ENCODE results near the gene STMN1.
"Not testable (repeated sequence)": the region's sequence is repeated elsewhere in the genome, so short reads cannot be mapped to it uniquely, and the experiment has no call there.

Gene STMN1

DNA sequence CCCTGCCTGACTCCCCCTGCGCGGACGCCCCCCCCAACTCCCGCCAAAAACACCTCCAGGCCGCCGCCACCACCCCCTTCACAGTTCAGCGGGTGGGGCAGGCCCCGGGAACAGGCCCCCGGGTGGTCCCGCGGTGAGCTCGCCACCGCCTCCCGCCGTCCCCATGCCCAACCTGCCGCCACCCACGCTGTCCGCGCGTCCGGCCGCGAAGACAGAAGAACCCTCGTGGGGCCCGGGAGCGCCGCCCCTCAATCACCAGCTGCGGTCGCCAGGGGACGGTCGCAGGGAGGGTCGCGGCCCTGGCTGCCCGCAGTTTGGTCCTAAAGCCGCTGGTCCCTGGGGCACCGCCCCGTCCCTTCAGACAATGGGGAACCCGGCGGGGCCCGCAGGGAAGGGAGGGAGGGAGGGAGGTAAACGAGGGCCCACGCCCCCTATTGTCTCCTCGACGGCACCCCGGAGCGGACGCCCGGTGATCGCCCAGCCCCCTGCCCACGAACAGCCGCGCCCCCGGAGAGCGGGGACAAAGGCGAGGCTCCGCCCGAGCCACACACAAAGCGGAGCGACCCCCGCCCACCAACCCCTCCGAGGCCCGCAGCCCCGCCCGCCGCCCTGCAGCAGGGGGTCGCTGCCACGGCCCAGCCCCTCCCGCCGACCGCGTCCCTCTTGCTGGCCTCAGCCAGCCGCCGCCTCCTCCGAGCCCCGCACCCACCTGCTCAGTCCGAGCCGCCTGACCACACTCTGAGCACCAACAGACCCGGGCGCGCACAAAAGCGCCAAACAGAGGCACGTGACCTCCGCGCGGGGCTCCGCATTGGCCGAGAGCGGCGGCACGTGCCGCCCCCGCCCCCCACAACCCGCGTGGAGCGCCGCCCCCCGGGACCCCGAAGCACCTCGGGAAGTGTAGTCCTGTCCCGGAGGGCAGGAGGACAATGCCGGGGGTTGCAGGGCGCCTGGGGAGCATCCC is at the start of gene STMN1:
TSS of gene STMN1 (minus strand) at position 740 of the 964 bp plus-strand sequence. CDS start 1,743 bp downstream, outside the sequence.
- peak; percentile 78 to 81 for DNase-seq (ENCODE audit: low read depth in 2 of 2)

DNA sequence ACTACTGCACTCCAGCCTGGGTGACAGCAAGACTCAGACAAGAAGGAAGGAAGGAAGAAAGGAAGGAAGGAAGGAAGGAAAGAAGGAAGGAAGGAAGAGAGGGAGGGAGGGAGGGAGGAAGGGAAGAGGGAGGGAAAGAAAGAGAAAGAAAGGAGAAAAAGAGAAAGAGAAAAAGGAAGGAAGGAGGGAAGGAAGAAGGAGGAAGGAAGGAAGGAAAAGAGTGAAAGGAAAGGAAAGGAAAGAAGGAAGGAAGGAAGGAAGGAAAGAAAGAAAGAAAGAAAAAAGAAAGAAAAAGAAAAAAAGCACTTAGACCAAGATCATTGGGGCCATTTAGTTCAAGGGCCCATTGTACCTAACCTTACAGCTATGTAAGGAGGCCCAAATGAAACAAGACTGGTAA is 49.3 kb upstream of the STMN1 start:
- no peak for DNase-seq (ENCODE audit: low read depth in 2 of 2)

- no peak for DNase-seq (ENCODE audit: low read depth in 2 of 2)
Observed at GRCh38 chr1:25954282-25954938, 48.2 kb upstream of the STMN1 start.

GRCh38 chr1:25952841-25953401 is 46.7 kb upstream of the STMN1 start:
- DNase-seq (ENCODE audit: low read depth in 2 of 2): no peak

GRCh38 chr1:25948641-25949040 is 42.4 kb upstream of the STMN1 start:
- DNase-seq (ENCODE audit: low read depth in 2 of 2): no peak

DNA sequence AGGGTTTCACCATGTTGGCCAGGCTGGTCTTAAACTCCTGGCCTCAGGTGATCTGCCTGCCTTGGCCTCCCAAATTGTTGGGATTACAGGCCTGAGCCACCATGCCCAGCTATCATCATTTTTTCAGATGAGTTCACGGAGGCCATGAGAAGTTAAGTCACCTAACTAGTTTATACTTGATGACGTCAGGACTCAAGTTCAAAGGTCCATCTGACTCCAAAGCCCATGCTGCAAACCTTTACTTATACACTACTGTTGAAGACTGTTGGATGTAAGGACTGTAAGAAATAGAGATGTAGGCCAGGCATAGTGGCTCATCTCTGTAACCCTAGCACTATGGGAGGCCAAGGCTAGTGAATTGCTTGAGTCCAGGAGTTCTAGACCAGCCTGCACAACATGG is 40.8 kb upstream of the STMN1 start:
- DNase-seq (ENCODE audit: low read depth in 2 of 2): no peak

DNA sequence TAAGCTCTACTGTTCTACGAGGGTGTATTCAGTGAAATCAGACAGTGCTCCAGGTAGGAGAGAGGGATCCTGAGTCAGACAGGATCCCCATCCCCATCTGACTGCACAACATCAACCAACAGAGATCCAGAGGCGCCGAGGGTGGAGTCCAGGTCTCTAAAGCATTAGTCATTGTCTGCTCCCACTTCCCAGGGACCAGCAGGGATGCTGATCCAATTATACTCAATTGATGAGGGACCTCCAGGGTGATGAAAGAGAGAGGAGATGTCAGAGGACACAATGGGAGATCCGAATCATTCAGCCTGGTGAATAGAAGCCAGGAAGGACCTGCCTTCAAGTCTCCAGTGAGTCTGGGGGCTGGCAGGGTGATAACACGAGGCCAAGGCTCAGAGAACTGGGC is 39.5 kb upstream of the STMN1 start:
- no peak for DNase-seq (ENCODE audit: low read depth in 2 of 2)

DNA sequence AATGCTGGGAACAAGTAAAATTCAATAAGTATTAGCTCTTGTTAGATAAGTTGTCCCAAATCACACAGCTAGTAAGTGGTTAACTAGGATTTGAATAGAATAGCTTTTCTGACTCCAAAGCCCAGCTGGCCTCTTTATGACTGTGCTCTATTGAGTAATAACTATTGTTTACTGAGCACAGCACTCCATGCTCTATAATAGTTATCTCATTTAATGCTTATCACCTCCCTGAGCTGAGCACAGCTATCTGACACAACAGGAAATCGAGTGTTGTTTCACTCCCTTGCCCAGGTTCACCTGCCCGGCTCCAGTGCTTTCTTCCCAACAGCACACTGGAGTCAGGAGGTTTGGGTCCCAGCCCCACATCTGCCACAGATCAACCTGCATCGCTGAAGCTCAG is 38.8 kb upstream of the STMN1 start:
- DNase-seq (ENCODE audit: low read depth in 2 of 2): no peak

DNA sequence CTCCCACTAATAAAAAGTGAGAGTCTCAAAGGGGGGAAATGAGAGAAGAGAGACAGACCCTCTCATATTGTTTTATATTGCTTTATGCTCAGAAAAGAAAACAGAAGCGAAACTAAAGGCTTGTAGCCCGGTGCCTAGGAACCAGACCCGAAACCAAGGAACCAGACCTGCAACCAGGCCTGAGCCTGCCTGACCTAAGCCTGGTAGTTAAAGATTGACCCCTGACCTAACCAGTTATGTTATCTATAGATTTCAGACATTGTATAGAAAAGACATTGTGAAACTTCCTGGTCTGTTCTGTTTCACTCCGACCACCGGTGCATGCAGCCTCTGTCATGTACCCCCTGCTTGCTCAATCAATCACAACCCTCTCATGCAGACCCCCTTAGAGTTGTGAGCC is 37.3 kb upstream of the STMN1 start:
- DNase-seq (ENCODE audit: low read depth in 2 of 2): not testable (repeated sequence)

DNA sequence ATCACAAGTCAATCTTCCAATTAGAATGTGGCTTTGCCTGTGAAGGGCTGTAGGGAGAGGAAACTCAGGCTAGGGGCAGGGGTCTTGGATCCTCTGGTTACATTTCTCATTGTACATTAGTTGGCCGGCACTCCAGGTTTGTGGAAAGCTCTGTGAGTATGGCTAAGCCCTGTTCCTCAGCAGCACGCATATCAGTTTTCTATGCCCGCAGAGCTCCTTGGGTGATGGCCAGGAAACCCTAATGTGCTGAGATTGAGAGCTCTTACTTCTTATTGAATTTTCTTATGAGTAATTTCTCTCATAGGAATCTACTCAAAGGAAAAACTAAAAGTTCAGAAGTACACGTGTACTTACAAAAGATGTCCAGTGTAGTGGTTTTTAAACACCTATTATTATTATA is 30.7 kb upstream of the STMN1 start:
- no peak for DNase-seq (ENCODE audit: low read depth in 2 of 2)

GRCh38 chr1:25933479-25934365 is 27.5 kb upstream of the STMN1 start:
- DNase-seq (ENCODE audit: low read depth in 2 of 2): no peak

DNA sequence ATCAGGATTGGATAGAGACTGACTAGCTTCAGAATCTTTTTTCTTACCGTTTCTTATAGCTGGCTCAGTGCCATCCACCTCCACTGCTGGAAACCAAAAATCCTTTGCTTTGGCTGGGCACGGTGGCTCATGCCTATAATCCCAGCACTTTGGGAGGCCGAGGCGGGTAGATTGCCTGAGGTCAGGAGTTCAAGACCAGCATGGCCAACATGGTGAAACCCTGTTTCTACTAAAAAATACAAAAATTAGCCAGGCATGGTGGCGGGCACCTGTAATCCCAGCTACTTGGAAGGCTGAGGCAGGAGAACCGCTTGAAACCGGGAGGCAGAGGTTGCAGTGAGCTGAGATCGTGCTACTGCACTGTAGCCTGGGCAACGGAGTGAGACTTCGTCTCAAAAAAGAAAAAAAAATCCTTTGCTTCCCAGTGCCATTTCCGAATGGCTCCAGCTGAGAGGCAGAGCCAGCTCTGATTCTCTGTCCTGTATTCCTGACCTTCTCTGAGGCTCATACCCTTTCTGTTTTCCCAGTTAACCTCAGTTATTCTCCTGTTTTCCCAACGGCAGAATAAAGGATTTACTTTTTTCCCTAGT is 26.7 kb upstream of the STMN1 start:
- DNase-seq (ENCODE audit: low read depth in 2 of 2): not testable (repeated sequence)

- no peak for DNase-seq (ENCODE audit: low read depth in 2 of 2)
Observed at GRCh38 chr1:25932321-25932720, 26.1 kb upstream of the STMN1 start.

DNA sequence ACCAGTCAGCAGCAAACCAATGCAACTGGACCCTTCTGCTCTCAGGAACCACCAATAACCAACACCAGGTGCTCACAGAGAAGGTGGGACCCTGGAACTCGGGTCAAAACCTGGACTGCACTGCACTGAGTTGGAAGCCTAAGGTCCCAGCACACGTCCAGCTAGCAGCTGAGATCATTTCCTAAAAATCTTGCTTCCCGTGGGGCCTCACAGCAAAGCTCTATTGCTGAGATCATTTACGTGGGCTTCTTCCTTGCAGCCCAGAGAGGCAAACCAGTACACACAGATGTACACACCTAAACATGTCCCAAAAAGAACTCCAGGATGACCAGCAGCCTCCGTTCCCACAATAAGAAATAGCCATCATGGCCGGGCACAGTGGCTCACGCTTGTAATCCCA is 22.8 kb upstream of the STMN1 start:
- no peak for DNase-seq (ENCODE audit: low read depth in 2 of 2)

DNA sequence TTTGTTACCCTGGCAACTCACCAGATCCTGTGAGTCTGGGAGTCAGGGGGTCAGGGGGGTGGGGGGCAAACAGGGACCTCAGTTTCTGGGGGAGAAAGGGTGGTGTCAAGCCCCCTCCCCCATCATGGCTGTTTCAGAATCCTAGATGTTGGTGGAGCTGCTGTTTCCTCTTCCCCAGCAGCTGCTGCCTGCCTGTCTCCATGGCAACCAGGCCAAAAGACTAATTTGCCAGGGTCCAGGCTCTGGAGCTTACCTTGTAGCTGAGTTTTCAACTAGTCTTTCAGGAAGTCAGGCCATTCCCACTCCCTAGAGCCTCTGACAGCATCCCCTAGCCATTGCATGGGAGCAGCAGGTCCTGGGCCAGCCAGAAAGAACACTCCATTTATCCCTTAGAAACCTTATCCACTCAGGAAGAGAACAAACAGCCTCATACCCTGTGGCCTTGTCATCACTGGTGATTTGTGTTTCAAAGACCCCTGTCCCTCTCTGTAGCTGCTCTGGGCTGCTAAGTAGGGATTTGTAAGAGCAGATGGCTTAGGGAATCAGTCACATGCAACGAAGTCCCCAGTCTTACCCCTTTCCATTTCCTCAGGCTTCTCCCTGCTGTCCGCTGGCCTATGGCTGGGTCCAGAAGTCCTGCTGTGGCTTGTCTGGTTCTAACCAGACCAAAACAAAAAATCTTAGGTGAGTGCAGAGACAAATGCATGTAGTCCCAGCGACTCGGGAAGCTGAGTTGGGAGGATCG is 21.5 kb upstream of the STMN1 start:
- DNase-seq (ENCODE audit: low read depth in 2 of 2): no peak

DNA sequence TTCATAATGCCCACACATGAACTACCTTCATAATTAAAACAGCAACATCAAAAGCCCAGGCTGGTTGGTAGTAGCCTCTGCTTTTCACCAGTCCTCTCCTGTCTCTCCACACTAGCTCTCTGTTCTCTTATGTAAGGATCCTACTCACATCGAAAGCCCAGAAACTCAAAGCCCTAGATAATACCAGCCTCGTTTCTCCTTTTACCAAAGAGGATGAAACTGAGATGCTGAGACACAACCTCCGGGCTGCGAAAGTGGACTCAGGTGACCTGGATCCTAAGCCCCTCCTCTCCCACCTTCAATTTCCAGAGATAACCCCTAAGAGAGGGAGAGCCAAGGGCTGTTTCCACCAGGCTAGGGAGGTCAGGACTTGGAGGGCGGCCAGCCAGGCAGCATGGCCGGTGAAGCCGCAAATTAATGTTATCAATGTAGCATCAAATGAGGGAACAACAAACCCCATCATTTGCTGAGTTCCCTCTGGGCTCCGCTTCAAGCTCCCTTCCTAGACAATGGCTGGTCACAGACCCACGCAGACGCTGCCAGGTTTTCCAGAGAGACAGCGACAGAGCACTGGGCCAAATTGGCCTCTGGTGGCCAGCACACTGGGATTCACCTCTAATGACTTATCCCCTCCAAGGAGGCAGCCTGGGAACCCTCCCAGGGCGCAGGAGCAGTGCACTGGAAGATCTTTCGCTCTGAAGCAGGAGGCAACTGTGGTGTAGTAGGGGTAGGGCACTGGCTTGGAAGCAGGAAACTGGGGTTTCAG is 20.7 kb upstream of the STMN1 start:
- DNase-seq (ENCODE audit: low read depth in 2 of 2): no peak

DNA sequence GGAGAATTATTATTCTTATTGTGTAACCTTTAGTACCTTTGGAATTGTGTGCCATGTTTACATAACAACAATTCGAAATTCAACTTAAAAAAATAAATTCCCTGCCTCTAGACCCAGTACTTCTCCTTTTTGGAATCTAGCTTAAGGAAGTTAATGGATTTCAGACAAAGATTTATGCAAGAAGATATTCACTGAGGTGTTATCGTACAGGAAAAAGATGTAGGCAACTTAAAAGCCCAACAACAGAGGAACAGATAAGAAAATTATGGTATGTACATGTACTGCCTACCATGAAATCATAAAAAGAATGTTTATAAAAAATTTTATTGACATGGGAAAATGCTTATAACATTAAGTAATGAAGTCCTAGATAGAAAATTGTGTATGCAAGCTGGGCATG is 18.2 kb upstream of the STMN1 start:
- no peak for DNase-seq (ENCODE audit: low read depth in 2 of 2)

DNA sequence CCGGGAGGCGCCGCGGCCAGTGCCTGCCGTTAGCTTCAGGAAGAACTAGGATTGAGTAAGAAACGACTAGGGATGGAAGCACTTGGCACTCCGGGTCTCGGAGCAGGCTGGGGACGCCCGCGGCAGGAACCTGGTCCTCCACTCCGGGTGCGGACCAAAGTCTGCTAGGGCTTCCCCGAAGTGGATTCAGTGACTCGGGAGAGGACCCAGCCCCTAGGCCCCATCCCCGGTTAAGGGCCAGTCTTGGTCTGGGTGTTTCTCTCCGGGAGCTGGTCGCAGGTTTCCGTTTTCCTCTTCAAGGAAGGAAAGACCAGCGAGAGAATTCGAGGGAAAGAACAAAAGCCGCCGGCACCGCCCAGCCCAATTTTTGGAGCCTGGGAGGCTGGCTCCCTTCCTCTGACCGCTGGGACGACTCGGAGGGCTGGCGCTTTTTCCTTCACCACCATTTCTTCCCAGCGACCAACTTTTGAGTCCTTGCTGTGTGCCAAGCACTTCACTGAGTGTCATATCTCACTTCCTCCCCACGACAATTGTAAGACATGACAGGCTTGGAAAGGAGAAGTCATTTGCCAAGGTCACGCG is 16.8 kb upstream of the STMN1 start:
- DNase-seq (ENCODE audit: low read depth in 2 of 2): no peak

Measured in activated CD8-positive, alpha-beta memory T cell treated with anti-CD3 and anti-CD28 coated beads for 4 hours (primary cell).